ENCODE results near the gene RBM20.

- TF ChIP-seq ZNF274 (IDR thresholded peaks at IDR 0.05; ENCODE audit: low read depth, low read length), result no peak
- no peak for TF ChIP-seq YY1 (IDR thresholded peaks at IDR 0.05; ENCODE audit: insufficient read depth, insufficient read length)
These were observed 213.4 kb downstream of the RBM20 start for GRCh38 chr10:110857265-110858171.

Measured in NT2/D1 (cell line).